IMR-90 (cell line): ENCODE measurements around the gene TMEM81. TPM values are rescaled to one million over a fixed set of nuclear protein-coding genes. Genes with fewer than 3 reads are reported as not detected.

Experiments used
- ATAC-seq: fragments of 200-7000 bp; cut with Tn5 transposase; 2 replicates; pipeline ENCODE4 v1.9.1; 2020; ENCODE audit warnings: low read depth, mild to moderate bottlenecking, moderate library complexity
- BruUV-seq: library from RNA; stranded (reverse); fragments of 400-500 nt; replicated peaks from 2 replicates; lab custom pipeline; 2021; lab: Mats Ljungman, UMichigan
- CTCF ChIA-PET: fragments of 300-600 bp; formaldehyde crosslinking; extraction: SDS; loops from one replicate; lab custom pipeline; 2021; ENCODE audit warnings: antibody characterized with exemption; lab: Yijun Ruan, JAX
- POLR2A ChIA-PET: fragments of 300-600 bp; sonication (Branson Sonifier 250); formaldehyde crosslinking; loops from one replicate; lab custom pipeline; 2022; ENCODE audit warnings: antibody characterized with exemption; ENCODE audit not compliant: unreplicated experiment; lab: Charles Lee
- DNase-seq: peaks from one replicate; pipeline ENCODE4 v3.0.0; 2013
- H2AFZ ChIP-seq: replicated peaks from 2 replicates; pipeline ENCODE3; 2013; ENCODE audit warnings: low read length, mild to moderate bottlenecking; ENCODE audit not compliant: poor library complexity
- H2AK5ac ChIP-seq: 2 replicates; pipeline ENCODE4 v1.6.1; 2013; ENCODE audit warnings: low read depth, low read length, inconsistent platforms
- H2AK9ac ChIP-seq: replicated peaks from 2 replicates; pipeline ENCODE3; 2013; ENCODE audit warnings: mild to moderate bottlenecking, low read depth, low read length, moderate library complexity; ENCODE audit not compliant: poor library complexity
- H2BK120ac ChIP-seq: 2 replicates; pipeline ENCODE4 v1.6.1; 2013; ENCODE audit warnings: low read depth, low read length, inconsistent platforms
- H2BK15ac ChIP-seq: 3 replicates; pipeline ENCODE4 v1.6.1; 2013; ENCODE audit warnings: low read depth, low read length, inconsistent platforms
- H2BK20ac ChIP-seq: 2 replicates; pipeline ENCODE4 v1.6.1; 2013; ENCODE audit warnings: low read depth, mild to moderate bottlenecking, inconsistent platforms, low read length, moderate library complexity
- H2BK5ac ChIP-seq: 2 replicates; pipeline ENCODE4 v1.6.1; 2013; ENCODE audit warnings: mild to moderate bottlenecking, low read depth, low read length, inconsistent platforms; ENCODE audit not compliant: poor library complexity, severe bottlenecking
- H3K14ac ChIP-seq: replicated peaks from 2 replicates; pipeline ENCODE4 v1.6.1; 2013; ENCODE audit warnings: low read depth, low read length, inconsistent platforms
- H3K18ac ChIP-seq: 2 replicates; pipeline ENCODE4 v1.6.1; 2013; ENCODE audit warnings: low read depth, low read length, control low read depth
- H3K23ac ChIP-seq: 2 replicates; pipeline ENCODE4 v1.6.1; 2013; ENCODE audit warnings: low read depth, low read length, inconsistent platforms
- H3K27ac ChIP-seq: 2 replicates; pipeline ENCODE4 v1.5.1; 2013; ENCODE audit warnings: mild to moderate bottlenecking, control low read depth, low read length; ENCODE audit not compliant: insufficient read depth
- H3K27me3 ChIP-seq: 2 replicates; pipeline ENCODE4 v1.6.1; 2013; ENCODE audit warnings: low read length; ENCODE audit not compliant: control insufficient read depth, insufficient read depth
- H3K36me3 ChIP-seq: 2 replicates; pipeline ENCODE4 v1.6.1; 2013; ENCODE audit warnings: low read length, mixed read lengths; ENCODE audit not compliant: control insufficient read depth, insufficient read depth
- H3K4ac ChIP-seq: 2 replicates; pipeline ENCODE4 v1.6.1; 2013; ENCODE audit warnings: low read depth, low read length, inconsistent platforms
- H3K4me1 ChIP-seq: 2 replicates; pipeline ENCODE4 v1.6.1; 2013; ENCODE audit warnings: low read length, mixed read lengths; ENCODE audit not compliant: control insufficient read depth, insufficient read depth
- H3K4me2 ChIP-seq: 2 replicates; pipeline ENCODE4 v1.6.1; 2013; ENCODE audit warnings: low read depth, mild to moderate bottlenecking, control low read depth, low read length, moderate library complexity
- H3K4me3 ChIP-seq: 2 replicates; pipeline ENCODE4 v1.5.1; 2013; ENCODE audit warnings: low read depth, mild to moderate bottlenecking, control low read depth, low read length, moderate library complexity; ENCODE audit not compliant: insufficient read depth
- H3K56ac ChIP-seq: 2 replicates; pipeline ENCODE4 v1.6.1; 2013; ENCODE audit warnings: low read length, inconsistent platforms; ENCODE audit not compliant: insufficient read depth; ENCODE audit errors: extremely low read depth
- H3K79me1 ChIP-seq, 2 experiments: 2 replicates each; pipeline ENCODE4 v1.6.1; 2013; ENCODE audit warnings: low read length in 2 of 2, inconsistent platforms in 1 of 2, low read depth in 1 of 2
- H3K9ac ChIP-seq: 2 replicates; pipeline ENCODE4 v1.6.1; 2013; ENCODE audit warnings: low read depth, low read length, control low read depth
- H3K9me1 ChIP-seq: 2 replicates; pipeline ENCODE4 v1.6.1; 2013; ENCODE audit warnings: low read length, inconsistent platforms; ENCODE audit not compliant: insufficient read depth
- H3K9me3 ChIP-seq: 2 replicates; pipeline ENCODE4 v1.6.1; 2013; ENCODE audit warnings: low read length; ENCODE audit not compliant: control insufficient read depth, insufficient read depth
- H4K20me1 ChIP-seq: 2 replicates; pipeline ENCODE4 v1.6.1; 2013; ENCODE audit warnings: low read length, inconsistent platforms; ENCODE audit not compliant: insufficient read depth
- H4K5ac ChIP-seq: 2 replicates; pipeline ENCODE4 v1.6.1; 2013; ENCODE audit warnings: mild to moderate bottlenecking, low read depth, low read length, control low read depth
- H4K8ac ChIP-seq, 2 experiments: 2 replicates each; pipeline ENCODE4 v1.6.1; 2013; ENCODE audit warnings: low read depth in 2 of 2, low read length in 2 of 2, control low read depth in 1 of 2, inconsistent platforms in 1 of 2
- H4K91ac ChIP-seq: 2 replicates; pipeline ENCODE4 v1.6.1; 2013; ENCODE audit warnings: low read depth, low read length, inconsistent platforms; ENCODE audit not compliant: insufficient read depth
- CEBPB ChIP-seq: IDR thresholded peaks from 2 replicates; pipeline ENCODE4 v1.6.1; 2012; ENCODE audit warnings: low read depth, low read length, improper control_type of control experiment
- FOS ChIP-seq: fragments of 150-350 bp; IDR thresholded peaks from 2 replicates; pipeline ENCODE4 v1.6.1; 2016; ENCODE audit warnings: low read depth, low read length
- WGBS, 2 experiments: methylation state at CpG; one replicate each; pipeline versions ENCODE4 v1.1.5 to v1.1.7; 2013; ENCODE audit warnings: missing lambda C conversion rate in 2 of 2; ENCODE audit not compliant: insufficient read length in 1 of 2; ENCODE audit errors: extremely low coverage in 2 of 2; 5-methylcytosine and 5-hydroxymethylcytosine counted together
- dilution Hi-C: fragments of 300-500 bp; cut with HindIII; formaldehyde crosslinking; loops from one replicate; pipeline ENCODE4 v1.14.3; 2018; ENCODE audit warnings: low sequenced_read_pairs; ENCODE audit not compliant: unreplicated experiment
- in situ Hi-C: fragments of 300-500 bp; cut with MboI; formaldehyde crosslinking; loops from 3 replicates; pipeline ENCODE4 v1.14.3; 2019; ENCODE audit warnings: low sequenced_read_pairs, inconsistent platforms, mixed read lengths
- intact Hi-C: fragments of 100-400 bp; cut with micrococcal nuclease; formaldehyde crosslinking; loops from 2 replicates; pipeline ENCODE4 v1.10.0; 2022
- polyA plus RNA-seq, 3 experiments: library from polyadenylated mRNA; depleted of rRNA; stranded (reverse); fragments of >200 nt; gene quantifications; 2 replicates each; pipeline ENCODE4 v1.2.3, GENCODE V29; 2012; ENCODE audit warnings: low replicate concordance in 1 of 3
- total RNA-seq: library from RNA; depleted of rRNA; stranded (reverse); fragments of >200 nt; gene quantifications from 2 replicates; pipeline ENCODE4 v1.2.3, GENCODE V29; 2012

Gene TMEM81
- total and polyA plus RNA-seq, 2 of the 4 experiments (the other 2 are of a cell fraction): 1.5 to 1.8 TPM

DNA sequence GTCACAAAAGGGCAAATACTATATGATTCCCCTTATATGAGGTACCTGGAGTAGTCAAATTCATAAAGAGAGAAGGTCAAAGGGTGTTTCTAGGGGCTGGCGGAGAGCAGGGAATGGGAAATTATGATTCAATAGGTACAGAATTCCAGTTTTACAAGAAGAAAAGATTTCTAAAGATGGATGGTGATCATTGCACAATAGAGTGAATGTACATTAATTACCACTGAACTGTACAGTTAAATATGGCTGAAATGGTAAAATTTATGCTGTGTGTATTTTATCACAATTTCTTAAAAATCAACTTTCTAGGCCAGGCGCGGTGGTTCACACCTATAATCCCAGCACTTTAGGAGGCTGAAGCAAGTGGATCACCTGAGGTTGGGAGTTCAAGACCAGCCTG is 18.1 kb upstream of the TMEM81 start:
- Histone ChIP-seq H4K5ac (no peak overlapping the region), H3K14ac (no peak overlapping the region), H3K4me1 (no peaks in the 10 kb centered on the region), H4K8ac (no peak overlapping the region), H3K9me1 (peaks cover 5% of the 10 kb centered on the region), H2BK15ac (no peak overlapping the region), H2AK5ac (no peak overlapping the region), H3K4me3 (no peak overlapping the region), H4K91ac (no peak overlapping the region), H2AK9ac (no peak overlapping the region), H3K9ac (no peak overlapping the region), H3K79me1 (peaks cover 9 to 10% of the 10 kb centered on the region in 2 experiments; a peak in 3 of 4 replicates), H4K20me1 (no peaks in the 10 kb centered on the region), H2BK5ac (no peak overlapping the region), H2BK120ac (no peak overlapping the region), H3K18ac (no peak overlapping the region), H3K4me2 (no peak overlapping the region), H3K27me3 (no peaks in the 10 kb centered on the region), H3K36me3 (peaks cover 42% of the 10 kb centered on the region), H3K23ac (no peak overlapping the region), H2BK20ac (no peak overlapping the region), H3K56ac (no peak overlapping the region), H3K27ac (no peak overlapping the region), H3K9me3 (no peaks in the 10 kb centered on the region), H3K4ac (no peak overlapping the region), H2AFZ (no peak overlapping the region)
- in situ Hi-C loops: no loop called here
- intact Hi-C loops: no loop called here
- no TSS peak for BruUV-seq
- ChIA-PET CTCF (no interaction called here), POLR2A (no interaction called here)
- DNase-seq (no peak), ATAC-seq (no peak)
- dilution Hi-C loops: no loop called here
- WGBS, 2 experiments: no CpG with 5 or more reads among the region's 3 CpGs
- TF ChIP-seq FOS: no peak
- TF ChIP-seq CEBPB: peak; percentile 63
